H1 (cell line): ENCODE data around the gene PROM2. TPM values are rescaled to one million over a fixed set of nuclear protein-coding genes. Genes with fewer than 3 reads are reported as not detected.

Experiments used
- CTCF ChIA-PET: fragments of 300-600 bp; sonication (Branson Sonifier 250); formaldehyde crosslinking; loops from one replicate; lab custom pipeline; 2021; ENCODE audit not compliant: partially characterized antibody; lab: Charles Lee
- POLR2A ChIA-PET: fragments of 300-600 bp; sonication (Branson Sonifier 250); formaldehyde crosslinking; loops from one replicate; lab custom pipeline; 2021; ENCODE audit warnings: inconsistent platforms; ENCODE audit not compliant: partially characterized antibody; lab: Charles Lee
- DNase-seq, 2 experiments: peaks; one replicate each; pipeline versions ENCODE4 v3.0.0 to v3.0.0-alpha.2; 2010 to 2022; ENCODE audit warnings: low spot score in 2 of 2, low read depth in 1 of 2, mixed read lengths in 1 of 2
- FAIRE-seq: peaks from 2 replicates; lab custom pipeline; 2011; peaks lifted over from hg19 to GRCh38; lab: Jason Lieb, UNC
- H2AFZ ChIP-seq: 2 replicates; pipeline ENCODE4 v1.8.1; 2012; ENCODE audit warnings: low read length, inconsistent platforms
- H2AK5ac ChIP-seq: 2 replicates; pipeline ENCODE4 v1.6.1; 2013; ENCODE audit warnings: low read depth, low read length
- H2BK120ac ChIP-seq: replicated peaks from 2 replicates; pipeline ENCODE3; 2013; ENCODE audit warnings: low read depth, low read length, inconsistent platforms
- H2BK12ac ChIP-seq: 2 replicates; pipeline ENCODE4 v1.6.1; 2013; ENCODE audit warnings: low read depth, low read length
- H2BK15ac ChIP-seq: 2 replicates; pipeline ENCODE4 v1.6.1; 2013; ENCODE audit warnings: low read length
- H2BK20ac ChIP-seq: 2 replicates; pipeline ENCODE4 v1.6.1; 2013; ENCODE audit warnings: low read length
- H2BK5ac ChIP-seq: 2 replicates; pipeline ENCODE4 v1.6.1; 2013; ENCODE audit warnings: low read depth, low read length
- H3K14ac ChIP-seq: 2 replicates; pipeline ENCODE4 v1.6.1; 2013; ENCODE audit warnings: inconsistent platforms; ENCODE audit not compliant: insufficient read length
- H3K18ac ChIP-seq: 2 replicates; pipeline ENCODE4 v1.6.1; 2013; ENCODE audit warnings: low read length; ENCODE audit errors: extremely low read depth
- H3K23ac ChIP-seq: 2 replicates; pipeline ENCODE4 v1.6.1; 2013; ENCODE audit warnings: inconsistent platforms; ENCODE audit not compliant: insufficient read length
- H3K23me2 ChIP-seq: 2 replicates; pipeline ENCODE4 v1.6.1; 2013; ENCODE audit warnings: low read depth, low read length
- H3K27ac ChIP-seq: 2 replicates; pipeline ENCODE4 v1.6.1; 2011; ENCODE audit warnings: low read depth, low read length, inconsistent platforms
- H3K27me3 ChIP-seq, 4 experiments: replicated peaks in 1 of 4; 1 replicate in 1 of 4; 2 replicates in 3 of 4; pipeline versions ENCODE4 v1.6.1 to v1.8.1; 2011 to 2013; ENCODE audit warnings: low read length in 3 of 4, mild to moderate bottlenecking in 3 of 4, inconsistent platforms in 2 of 4, mixed read lengths in 2 of 4, moderate library complexity in 1 of 4; ENCODE audit not compliant: control insufficient read depth in 3 of 4, insufficient read depth in 3 of 4; ENCODE audit errors: extremely low read depth in 1 of 4
- H3K36me3 ChIP-seq, 4 experiments: 2 replicates each; pipeline versions ENCODE4 v1.6.1 to v1.8.1; 2011 to 2013; ENCODE audit warnings: mild to moderate bottlenecking in 4 of 4, low read length in 3 of 4, moderate library complexity in 2 of 4, control low read depth in 1 of 4, inconsistent platforms in 1 of 4; ENCODE audit not compliant: insufficient read depth in 4 of 4, control insufficient read depth in 2 of 4
- H3K4ac ChIP-seq: replicated peaks from 2 replicates; pipeline ENCODE3; 2013; ENCODE audit warnings: low read length, low read depth, mixed read lengths, inconsistent platforms; ENCODE audit not compliant: insufficient read length
- H3K4me1 ChIP-seq, 4 experiments: replicated peaks in 1 of 4; 1 replicate in 1 of 4; 2 replicates in 3 of 4; pipeline versions ENCODE4 v1.6.1 to v1.8.1; 2011 to 2013; ENCODE audit warnings: low read length in 3 of 4, inconsistent platforms in 2 of 4, mixed read lengths in 1 of 4; ENCODE audit not compliant: insufficient read depth in 4 of 4, control insufficient read depth in 3 of 4
- H3K4me2 ChIP-seq, 2 experiments: 2 replicates each; pipeline versions ENCODE4 v1.6.1 to v1.8.1; 2011 to 2013; ENCODE audit warnings: low read depth in 2 of 2, low read length in 2 of 2, control low read depth in 1 of 2, inconsistent platforms in 1 of 2, mild to moderate bottlenecking in 1 of 2; ENCODE audit not compliant: insufficient read depth in 1 of 2
- H3K4me3 ChIP-seq, 4 experiments: fragments of 200-600, 300-600 bp in 1 of 4; sonication (generic), shearing (Covaris generic), sonication (Bioruptor Twin) in 1 of 4; 2 replicates each; pipeline versions ENCODE4 v1.5.1 to v1.8.1; 2011 to 2016; ENCODE audit warnings: low read length in 4 of 4, low read depth in 3 of 4, control low read depth in 2 of 4, inconsistent platforms in 2 of 4, mild to moderate bottlenecking in 2 of 4, mixed read lengths in 1 of 4, moderate library complexity in 1 of 4; ENCODE audit not compliant: insufficient read depth in 2 of 4; ENCODE audit errors: extremely low read depth in 1 of 4
- H3K56ac ChIP-seq: replicated peaks from 2 replicates; pipeline ENCODE3; 2013; ENCODE audit warnings: low read depth, mild to moderate bottlenecking, mixed read lengths, low read length, inconsistent platforms; ENCODE audit not compliant: insufficient read length
- H3K79me1 ChIP-seq: 2 replicates; pipeline ENCODE4 v1.6.1; 2013; ENCODE audit warnings: low read depth, low read length, control low read depth
- H3K79me2 ChIP-seq, 2 experiments: 2 replicates each; pipeline versions ENCODE4 v1.6.1 to v1.8.1; 2012 to 2013; ENCODE audit warnings: low read length in 2 of 2, mild to moderate bottlenecking in 2 of 2, inconsistent platforms in 1 of 2; ENCODE audit not compliant: insufficient read depth in 2 of 2, control insufficient read depth in 1 of 2
- H3K9ac ChIP-seq, 4 experiments: replicated peaks in 1 of 4; 1 replicate in 1 of 4; 2 replicates in 3 of 4; pipeline versions ENCODE4 v1.6.1 to v1.8.1; 2011 to 2013; ENCODE audit warnings: low read depth in 3 of 4, low read length in 3 of 4, control low read depth in 2 of 4, mild to moderate bottlenecking in 2 of 4, moderate library complexity in 2 of 4, inconsistent platforms in 1 of 4; ENCODE audit errors: extremely low read depth in 1 of 4
- H3K9me3 ChIP-seq, 2 experiments: 2 replicates each; pipeline versions ENCODE4 v1.6.1 to v1.8.1; 2012 to 2013; ENCODE audit warnings: mild to moderate bottlenecking in 2 of 2, moderate library complexity in 2 of 2, control low read depth in 1 of 2, inconsistent platforms in 1 of 2, low read depth in 1 of 2, low read length in 1 of 2, mixed read lengths in 1 of 2; ENCODE audit not compliant: insufficient read depth in 2 of 2
- H4K20me1 ChIP-seq, 2 experiments: replicated peaks in 1 of 2; 2 replicates each; pipeline versions ENCODE3 to v1.8.1; 2011 to 2013; ENCODE audit warnings: inconsistent platforms in 2 of 2, low read length in 2 of 2, mild to moderate bottlenecking in 1 of 2; ENCODE audit not compliant: insufficient read depth in 2 of 2, control insufficient read depth in 1 of 2
- H4K5ac ChIP-seq: 2 replicates; pipeline ENCODE4 v1.6.1; 2013; ENCODE audit warnings: low read length, low read depth, mixed read lengths, inconsistent platforms; ENCODE audit not compliant: insufficient read length
- H4K8ac ChIP-seq: 2 replicates; pipeline ENCODE4 v1.8.0; 2013; ENCODE audit warnings: mild to moderate bottlenecking, moderate library complexity, low read length, inconsistent platforms; ENCODE audit not compliant: insufficient read depth; ENCODE audit errors: extremely low read depth
- H4K91ac ChIP-seq: replicated peaks from 2 replicates; pipeline ENCODE3; 2013; ENCODE audit warnings: low read length, mixed read lengths, inconsistent platforms; ENCODE audit not compliant: insufficient read length
- CHD2 ChIP-seq: IDR thresholded peaks from 2 replicates; pipeline ENCODE4 v1.6.1; 2012; ENCODE audit warnings: low read length, improper control_type of control experiment
- CREB1 ChIP-seq: IDR thresholded peaks from 2 replicates; pipeline ENCODE4 v1.6.1; 2012; ENCODE audit warnings: inconsistent platforms
- SAP30 ChIP-seq: fragments of 300-600 bp; sonication (generic); IDR thresholded peaks from 2 replicates; pipeline ENCODE4 v1.7.1; 2012; ENCODE audit warnings: low read length, moderate library complexity, mild to moderate bottlenecking, inconsistent platforms; ENCODE audit not compliant: insufficient read depth, insufficient replicate concordance
- SP1 ChIP-seq: IDR thresholded peaks from 2 replicates; pipeline ENCODE4 v1.6.1; 2011; ENCODE audit warnings: low read depth, low read length
- SP2 ChIP-seq: IDR thresholded peaks from 2 replicates; pipeline ENCODE4 v1.6.1; 2012; ENCODE audit warnings: mild to moderate bottlenecking, low read length, inconsistent platforms
- TBP ChIP-seq: IDR thresholded peaks from 2 replicates; pipeline ENCODE4 v1.6.1; 2011; ENCODE audit warnings: low read depth, low read length, improper control_type of control experiment
- WGBS, 2 experiments: shearing (Covaris generic) in 1 of 2; methylation state at CpG; one replicate each; pipeline versions ENCODE4 v1.1.6 to v1.1.7; 2013 to 2015; ENCODE audit warnings: low lambda C conversion rate in 2 of 2, mixed read lengths in 2 of 2, inconsistent platforms in 1 of 2, low coverage in 1 of 2, missing lambda C conversion rate in 1 of 2; ENCODE audit not compliant: insufficient replicate concordance in 2 of 2, insufficient coverage in 1 of 2, insufficient read length in 1 of 2; ENCODE audit errors: extremely low coverage in 1 of 2, missing lambda C conversion rate in 1 of 2; 5-methylcytosine and 5-hydroxymethylcytosine counted together
- polyA plus RNA-seq, 7 experiments: library from polyadenylated mRNA; depleted of rRNA in 3 of 7; stranded (reverse) in 5 of 7; unstranded in 2 of 7; fragments of >200 nt in 5 of 7; fragments of 200-250 nt in 2 of 7; gene quantifications; 1 replicate in 5 of 7; 2 replicates in 1 of 7; 4 replicates in 1 of 7; pipeline versions ENCODE4 v1.2.1 to v1.2.3, GENCODE V29; 2011 to 2013; ENCODE audit warnings: missing spikeins in 2 of 7, mixed read lengths in 2 of 7
- total RNA-seq: library from RNA; stranded (reverse); fragmentation: NEBNext Ultra II Directional; extraction: Animal tissue kit (Norgen Biotek cat#: 25700); gene quantifications from 2 replicates; pipeline ENCODE4 v1.2.1, GENCODE V29; 2021
- TF ChIP-seq, protein P1 (sequence below): IDR thresholded peaks from 2 replicates; pipeline ENCODE4 v1.6.1; 2012; ENCODE audit warnings: inconsistent platforms

The PROM2 gene
- total and polyA plus RNA-seq, 2 of the 8 experiments (the other 6 are each of a cell fraction or from before 2014, with no cell fraction given), result 1.6 to 3.8 TPM

GRCh38 chr2:95260028-95261023 lies 13.9 kb upstream of the PROM2 start:
- no peak overlapping the region for H2BK120ac ChIP-seq
- H3K4me2 ChIP-seq, result no peak overlapping the region
- no peak for DNase-seq
- H3K79me2 ChIP-seq, result no peaks in the 10 kb centered on the region
- H2AK5ac ChIP-seq, result no peak overlapping the region
- no peak overlapping the region for H3K4me3 ChIP-seq
- H4K20me1 ChIP-seq, result no peaks in the 10 kb centered on the region
- no peaks in the 10 kb centered on the region for H3K79me1 ChIP-seq
- no peak overlapping the region for H4K91ac ChIP-seq
- ChIA-PET POLR2A (no interaction called here), CTCF (no interaction called here)
- no peak overlapping the region for H2BK5ac ChIP-seq
- H3K23ac ChIP-seq, result no peak overlapping the region
- no peak overlapping the region for H3K56ac ChIP-seq
- no peak overlapping the region for H4K5ac ChIP-seq
- H3K27me3 ChIP-seq, result no peaks in the 10 kb centered on the region; a peak in 1 of 7 replicates
- H3K4ac ChIP-seq, result no peak overlapping the region
- H3K18ac ChIP-seq, result no peak overlapping the region
- FAIRE-seq, result no peak
- no peak overlapping the region for H4K8ac ChIP-seq
- H3K9me3 ChIP-seq, result peaks cover 55 to 71% of the 10 kb centered on the region in 2 experiments
- H2AFZ ChIP-seq, result no peak overlapping the region
- H2BK12ac ChIP-seq, result no peak overlapping the region
- no peak overlapping the region for H3K9ac ChIP-seq
- H3K4me1 ChIP-seq, result peaks cover 0 to 2% (median 0%) of the 10 kb centered on the region in 4 experiments; a peak in 1 of 7 replicates
- no peak overlapping the region for H2BK20ac ChIP-seq
- TF ChIP-seq CHD2 (no peak), SP1 (no peak), SAP30 (no peak), TBP (no peak), CREB1 (no peak), SP2 (no peak)
- TF ChIP-seq, protein P1, sequence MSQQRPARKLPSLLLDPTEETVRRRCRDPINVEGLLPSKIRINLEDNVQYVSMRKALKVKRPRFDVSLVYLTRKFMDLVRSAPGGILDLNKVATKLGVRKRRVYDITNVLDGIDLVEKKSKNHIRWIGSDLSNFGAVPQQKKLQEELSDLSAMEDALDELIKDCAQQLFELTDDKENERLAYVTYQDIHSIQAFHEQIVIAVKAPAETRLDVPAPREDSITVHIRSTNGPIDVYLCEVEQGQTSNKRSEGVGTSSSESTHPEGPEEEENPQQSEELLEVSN, result no peak
- 83% methylated on average over 8 of the region's 8 CpGs; no CpG with 5 or more reads in 1 of the 2 experiments for WGBS, 2 experiments
- no peak overlapping the region for H2BK15ac ChIP-seq
- H3K36me3 ChIP-seq, result no peaks in the 10 kb centered on the region
- no peaks in the 10 kb centered on the region; the same call in 1 of the 2 replicates for H3K23me2 ChIP-seq
- no peak overlapping the region for H3K14ac ChIP-seq
- H3K27ac ChIP-seq, result no peak overlapping the region
